GM21737 (cell line): ENCODE results near the gene RABGAP1L.
"Not testable (repeated sequence)": the region's sequence is repeated elsewhere in the genome, so short reads cannot be mapped to it uniquely, and the experiment has no call there.

ENCODE experiments used
- ATAC-seq: cut with Tn5 transposase; IDR thresholded peaks from one replicate; pipeline ENCODE4 v1.9.1; 2021; ENCODE audit warnings: mild to moderate bottlenecking, moderate library complexity; ENCODE audit not compliant: unreplicated experiment

Gene RABGAP1L

GRCh38 chr1:174837386-174837785, 678.1 kb downstream of the RABGAP1L start:
- ATAC-seq, result no peak

- ATAC-seq, result no peak
These were observed 679.9 kb downstream of the RABGAP1L start for GRCh38 chr1:174839211-174839610.

GRCh38 chr1:174841747-174842146, 682.4 kb downstream of the RABGAP1L start:
- ATAC-seq, result no peak

- ATAC-seq, result not testable (repeated sequence)
These were observed 689.6 kb downstream of the RABGAP1L start for GRCh38 chr1:174848593-174849560.

GRCh38 chr1:174850726-174851125, 691.4 kb downstream of the RABGAP1L start:
- ATAC-seq, result no peak

GRCh38 chr1:174858301-174858700, 699.0 kb downstream of the RABGAP1L start:
- no peak for ATAC-seq

GRCh38 chr1:174870319-174870718, 711.0 kb downstream of the RABGAP1L start:
- ATAC-seq, result no peak

GRCh38 chr1:174871886-174872285, 712.6 kb downstream of the RABGAP1L start:
- no peak for ATAC-seq

- ATAC-seq, result no peak
These were observed 713.3 kb downstream of the RABGAP1L start for GRCh38 chr1:174872615-174873058.

GRCh38 chr1:174874331-174875053, 715.2 kb downstream of the RABGAP1L start:
- ATAC-seq, result no peak

- no peak for ATAC-seq
These were observed 716.0 kb downstream of the RABGAP1L start for GRCh38 chr1:174875306-174875705.

- no peak for ATAC-seq
These were observed 717.9 kb downstream of the RABGAP1L start for GRCh38 chr1:174877208-174877673.

- ATAC-seq, result no peak
These were observed 720.9 kb downstream of the RABGAP1L start for GRCh38 chr1:174880171-174880570.

GRCh38 chr1:174883409-174883808, 724.1 kb downstream of the RABGAP1L start:
- no peak for ATAC-seq

GRCh38 chr1:174884038-174884437, 724.7 kb downstream of the RABGAP1L start:
- no peak for ATAC-seq

GRCh38 chr1:174884566-174884965, 725.2 kb downstream of the RABGAP1L start:
- no peak for ATAC-seq

- ATAC-seq, result no peak
These were observed 730.7 kb downstream of the RABGAP1L start for GRCh38 chr1:174890024-174890423.

GRCh38 chr1:174892016-174892415, 732.7 kb downstream of the RABGAP1L start:
- no peak for ATAC-seq

GRCh38 chr1:174894117-174894762, 734.9 kb downstream of the RABGAP1L start:
- no peak for ATAC-seq

- ATAC-seq, result not testable (repeated sequence)
These were observed 736.3 kb downstream of the RABGAP1L start for GRCh38 chr1:174895610-174896009.
